K562 (cell line): ENCODE results near the gene VSIG10.

Experiments used
- CBX3 ChIP-seq, 2 experiments: IDR thresholded peaks; 1 replicate in 1 of 2; 2 replicates in 1 of 2; pipeline ENCODE4 v1.6.1; 2012; ENCODE audit warnings: inconsistent platforms in 2 of 2, low read length in 2 of 2, borderline replicate concordance in 1 of 2, control low read depth in 1 of 2
- CREB1 ChIP-seq, 2 experiments: sonication (generic) in 1 of 2; formaldehyde crosslinking in 1 of 2; IDR thresholded peaks; 2 replicates each; pipeline versions ENCODE4 v1.6.1 to v1.8.0; 2012 to 2022; ENCODE audit warnings: inconsistent platforms in 1 of 2, mild to moderate bottlenecking in 1 of 2, missing genetic modification reagents in 1 of 2, moderate library complexity in 1 of 2
- CTCF ChIP-seq, 3 experiments: IDR thresholded peaks in 2 of 3; conservative IDR thresholded peaks in 1 of 3; 2 replicates each; pipeline ENCODE4 v1.5.1; 2011 to 2012; ENCODE audit warnings: low read length in 3 of 3, mild to moderate bottlenecking in 3 of 3, control low read depth in 2 of 3, improper control_type of control experiment in 1 of 3, inconsistent platforms in 1 of 3, low read depth in 1 of 3, mixed read lengths in 1 of 3, moderate library complexity in 1 of 3; ENCODE audit not compliant: insufficient read depth in 2 of 3
- DLX4 ChIP-seq: fragments of 250-450 bp; sonication (Bioruptor Pico); IDR thresholded peaks from 2 replicates; pipeline ENCODE4 v1.6.1; 2021; ENCODE audit warnings: mild to moderate bottlenecking
- EP300 ChIP-seq: IDR thresholded peaks from 2 replicates; pipeline ENCODE4 v1.6.1; 2012; ENCODE audit warnings: low read length, improper control_type of control experiment
- JUNB ChIP-seq: fragments of 450-650 bp; formaldehyde crosslinking; conservative IDR thresholded peaks from 2 replicates; pipeline ENCODE4 v1.4.0; 2020; ENCODE audit warnings: mild to moderate bottlenecking
- NCOA6 ChIP-seq: fragments of 450-650 bp; IDR thresholded peaks from 2 replicates; pipeline ENCODE4 v1.6.1; 2017; ENCODE audit warnings: mild to moderate bottlenecking
- TAF1 ChIP-seq: IDR thresholded peaks from 2 replicates; pipeline ENCODE4 v1.6.1; 2011; ENCODE audit warnings: mild to moderate bottlenecking, low read length, moderate library complexity; ENCODE audit not compliant: insufficient read depth, control insufficient read depth, severe bottlenecking; ENCODE audit errors: extremely low read depth
- ZNF12 ChIP-seq: sonication (generic); formaldehyde crosslinking; IDR thresholded peaks from 2 replicates; pipeline ENCODE4 v1.4.0; 2020; ENCODE audit warnings: mild to moderate bottlenecking, missing genetic modification reagents

DNA sequence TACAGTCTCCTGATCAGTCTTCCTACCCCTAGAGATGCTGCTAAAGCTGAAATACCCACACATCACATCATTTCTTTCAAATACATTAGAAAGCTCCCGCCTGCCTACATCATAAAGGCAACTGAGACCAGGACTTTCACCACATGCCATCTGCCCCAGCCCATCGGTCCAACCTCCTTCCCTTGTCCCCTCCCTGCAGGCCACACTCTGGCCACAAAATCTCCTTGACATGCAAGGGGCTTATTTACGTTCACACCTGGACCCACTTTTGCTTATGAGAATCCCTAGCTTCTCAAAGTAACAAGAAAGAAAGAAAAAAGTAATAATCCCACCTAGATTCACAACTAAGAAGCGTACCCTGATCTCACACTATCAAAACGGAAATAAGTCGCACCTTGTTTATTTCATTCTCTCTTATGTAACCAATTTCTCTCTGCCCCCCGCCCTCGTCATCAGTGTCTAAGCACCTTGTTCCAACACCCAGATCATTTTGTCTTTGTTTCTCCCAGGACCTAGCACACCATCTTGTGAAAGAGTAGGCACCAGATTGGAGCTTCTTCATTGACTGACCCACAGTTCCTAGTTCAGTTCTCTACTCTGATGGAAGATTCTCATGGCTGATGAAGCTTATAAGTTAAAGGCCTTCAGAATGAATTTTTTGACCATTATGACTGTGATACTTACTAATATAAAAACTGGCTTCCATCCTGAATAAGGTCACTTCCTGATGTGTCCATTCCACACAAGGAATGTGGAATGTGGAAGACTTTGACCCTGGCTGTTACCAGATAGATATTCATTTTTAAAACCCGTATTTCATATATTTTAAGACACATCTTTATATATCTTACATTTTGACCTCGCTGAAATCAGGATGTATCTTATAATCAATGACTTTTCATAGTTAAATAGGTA, 50.5 kb downstream of the VSIG10 start:
- no peak for TF ChIP-seq ZNF12 (CRISPR knock-in tag)
- no peak for TF ChIP-seq CTCF (IDR thresholded peaks at IDR 0.05 in 2 of 3, conservative IDR thresholded peaks at IDR 0.05 in 1 of 3; ENCODE audit: insufficient read depth in 2 of 3, low read depth in 1 of 3, low read length in 3 of 3)
- no peak for TF ChIP-seq JUNB (CRISPR knock-in tag)
- TF ChIP-seq NCOA6, result no peak
- TF ChIP-seq TAF1, result no peak
- no peak for TF ChIP-seq CREB1 (IDR thresholded peaks at IDR 0.05)
- no peak for TF ChIP-seq CREB1 (CRISPR knock-in tag; IDR thresholded peaks at IDR 0.05)
- no peak for TF ChIP-seq DLX4 (CRISPR knock-in tag)
- no peak for TF ChIP-seq CBX3 (IDR thresholded peaks at IDR 0.05; ENCODE audit: borderline replicate concordance in 1 of 2, low read length in 2 of 2)
- TF ChIP-seq EP300, result no peak
